Measurements from ENCODE around the gene ITGB3. TPM values are rescaled to one million over a fixed set of nuclear protein-coding genes. Genes with fewer than 3 reads are reported as not detected.

The ITGB3 gene
- total RNA-seq, 1 donor from 2014 or later: 6.6 TPM

GRCh38 chr17:47311420-47311819, 57.8 kb downstream of the ITGB3 start:
- TF ChIP-seq, protein P1, sequence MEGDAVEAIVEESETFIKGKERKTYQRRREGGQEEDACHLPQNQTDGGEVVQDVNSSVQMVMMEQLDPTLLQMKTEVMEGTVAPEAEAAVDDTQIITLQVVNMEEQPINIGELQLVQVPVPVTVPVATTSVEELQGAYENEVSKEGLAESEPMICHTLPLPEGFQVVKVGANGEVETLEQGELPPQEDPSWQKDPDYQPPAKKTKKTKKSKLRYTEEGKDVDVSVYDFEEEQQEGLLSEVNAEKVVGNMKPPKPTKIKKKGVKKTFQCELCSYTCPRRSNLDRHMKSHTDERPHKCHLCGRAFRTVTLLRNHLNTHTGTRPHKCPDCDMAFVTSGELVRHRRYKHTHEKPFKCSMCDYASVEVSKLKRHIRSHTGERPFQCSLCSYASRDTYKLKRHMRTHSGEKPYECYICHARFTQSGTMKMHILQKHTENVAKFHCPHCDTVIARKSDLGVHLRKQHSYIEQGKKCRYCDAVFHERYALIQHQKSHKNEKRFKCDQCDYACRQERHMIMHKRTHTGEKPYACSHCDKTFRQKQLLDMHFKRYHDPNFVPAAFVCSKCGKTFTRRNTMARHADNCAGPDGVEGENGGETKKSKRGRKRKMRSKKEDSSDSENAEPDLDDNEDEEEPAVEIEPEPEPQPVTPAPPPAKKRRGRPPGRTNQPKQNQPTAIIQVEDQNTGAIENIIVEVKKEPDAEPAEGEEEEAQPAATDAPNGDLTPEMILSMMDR (IDR thresholded peaks at IDR 0.05): no peak
- Histone ChIP-seq H3K27ac (no peak overlapping the region), H3K9me3 (no peaks in the 10 kb centered on the region), H3K36me3 (no peaks in the 10 kb centered on the region), H3K4me1 (peaks cover 12% of the 10 kb centered on the region), H3K4me3 (no peak overlapping the region), H3K27me3 (no peaks in the 10 kb centered on the region)
- intact Hi-C loops (cut with DNase I): loop anchor here (10.0 kb wide), 1 partner anchor 77 kb away; no protein-coding TSS in a partner anchor
- DNase-seq: no peak
- ATAC-seq: no peak

- intact Hi-C loops (cut with DNase I): loop anchor here (10.0 kb wide), 1 partner anchor 81 kb away; no protein-coding TSS in a partner anchor
- H3K27ac ChIP-seq: no peak overlapping the region
- DNase-seq: no peak
Observed at GRCh38 chr17:47315451-47316266, 62.0 kb downstream of the ITGB3 start.

GRCh38 chr17:47316311-47316710, 62.7 kb downstream of the ITGB3 start:
- TF ChIP-seq, protein P1 (IDR thresholded peaks at IDR 0.05): no peak
- Histone ChIP-seq H3K4me1 (peaks cover 12% of the 10 kb centered on the region), H3K27ac (no peak overlapping the region), H3K9me3 (no peaks in the 10 kb centered on the region), H3K36me3 (no peaks in the 10 kb centered on the region), H3K27me3 (no peaks in the 10 kb centered on the region), H3K4me3 (no peak overlapping the region)
- DNase-seq: no peak
- no peak for ATAC-seq
- intact Hi-C loops (cut with DNase I): loop anchor here (10.0 kb wide), 1 partner anchor 82 kb away; no protein-coding TSS in a partner anchor

More at GRCh38 chr17:47315451-47316266, 62.0 kb downstream of the ITGB3 start:
- Histone ChIP-seq H3K27me3 (no peaks in the 10 kb centered on the region), H3K4me1 (peaks cover 12% of the 10 kb centered on the region), H3K4me3 (no peak overlapping the region), H3K9me3 (no peaks in the 10 kb centered on the region), H3K36me3 (no peaks in the 10 kb centered on the region)
- TF ChIP-seq, protein P1 (IDR thresholded peaks at IDR 0.05): peak; percentile 88
- peak; percentile 94 for ATAC-seq

DNA sequence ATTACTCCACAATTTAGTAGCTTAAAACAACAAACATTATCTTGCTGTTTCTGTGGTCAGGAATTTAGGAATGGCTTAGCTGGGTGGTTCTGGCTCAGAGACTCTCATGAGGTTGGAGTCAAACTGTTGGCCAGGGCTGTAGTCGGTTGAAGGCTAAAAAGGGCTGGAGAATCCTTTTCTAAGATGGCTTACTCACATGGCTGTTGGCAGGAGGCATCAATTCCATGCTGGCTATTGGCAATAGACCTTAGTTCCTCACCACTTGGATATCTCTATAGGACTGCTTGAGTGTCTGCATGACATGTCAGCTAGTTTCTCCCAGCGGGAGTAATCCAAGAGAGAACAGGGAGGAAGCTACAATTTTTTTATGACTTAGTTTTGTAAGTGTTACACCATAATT, 63.5 kb downstream of the ITGB3 start:
- intact Hi-C loops (cut with DNase I): loop anchor here (10.0 kb wide), 1 partner anchor 82 kb away; no protein-coding TSS in a partner anchor
- TF ChIP-seq, protein P1 (IDR thresholded peaks at IDR 0.05): no peak
- Histone ChIP-seq H3K4me1 (peaks cover 12% of the 10 kb centered on the region), H3K36me3 (no peaks in the 10 kb centered on the region), H3K27ac (no peak overlapping the region), H3K9me3 (no peaks in the 10 kb centered on the region), H3K4me3 (no peak overlapping the region), H3K27me3 (no peaks in the 10 kb centered on the region)
- ATAC-seq (no peak), DNase-seq (no peak)

GRCh38 chr17:47318197-47318918, 64.7 kb downstream of the ITGB3 start:
- H3K36me3 ChIP-seq: no peaks in the 10 kb centered on the region
- no peak overlapping the region for H3K27ac ChIP-seq
- H3K4me3 ChIP-seq: no peak overlapping the region
- H3K27me3 ChIP-seq: no peaks in the 10 kb centered on the region
- DNase-seq (no peak), ATAC-seq (no peak)
- H3K9me3 ChIP-seq: no peaks in the 10 kb centered on the region
- intact Hi-C loops (cut with DNase I): loop anchor here (10.0 kb wide), 1 partner anchor 84 kb away; no protein-coding TSS in a partner anchor
- TF ChIP-seq, protein P1 (IDR thresholded peaks at IDR 0.05): no peak
- H3K4me1 ChIP-seq: peaks cover 12% of the 10 kb centered on the region

Measured in upper lobe of right lung (tissue), 1 donor.